Thyroid gland (tissue), 4 donors: ENCODE results near the gene MARK3. TPM values are rescaled to one million over a fixed set of nuclear protein-coding genes. Genes with fewer than 3 reads are reported as not detected.

ENCODE experiments used
- DNase-seq, 2 donors: peaks; one replicate each; pipeline ENCODE4 v3.0.0-alpha.2; 2019
- H3K27ac ChIP-seq, 3 donors: fragments of 200-600 bp; sonication (generic); 1 replicate in 2 of 3; 2 replicates in 1 of 3; pipeline ENCODE4 v1.5.1; 2016 to 2019; ENCODE audit warnings: mild to moderate bottlenecking in 1 of 3, moderate library complexity in 1 of 3
- H3K27me3 ChIP-seq: fragments of 200-600 bp; sonication (generic); one replicate; pipeline ENCODE4 v1.5.1; 2019
- H3K36me3 ChIP-seq, 2 donors: fragments of 200-600 bp; sonication (generic); one replicate each; pipeline ENCODE4 v1.5.1; 2016 to 2019
- H3K4me1 ChIP-seq, 2 donors: fragments of 200-600 bp; sonication (generic); one replicate each; pipeline ENCODE4 v1.5.1; 2017 to 2019
- H3K4me3 ChIP-seq, 3 donors: fragments of 200-600 bp; sonication (generic); replicated peaks in 1 of 3; 1 replicate in 2 of 3; 2 replicates in 1 of 3; pipeline ENCODE4 v1.5.1; 2016; ENCODE audit warnings: mild to moderate bottlenecking in 1 of 3
- H3K9me3 ChIP-seq: fragments of 200-600 bp; sonication (generic); one replicate; pipeline ENCODE4 v1.5.1; 2017
- POLR2A ChIP-seq, 2 donors: fragments of 450-650 bp; IDR thresholded peaks; one replicate each; pipeline ENCODE4 v1.6.1; 2017; ENCODE audit warnings: antibody characterized with exemption in 2 of 2, mild to moderate bottlenecking in 2 of 2, moderate library complexity in 1 of 2
- WGBS, 2 donors: methylation state at CpG; one replicate each; pipeline ENCODE4 v1.1.5; 2017; 5-methylcytosine and 5-hydroxymethylcytosine counted together
- intact Hi-C: fragments of 100-400 bp; cut with DNase I; formaldehyde crosslinking; loops from one replicate; pipeline ENCODE4 v1.15.1; 2023
- total RNA-seq, 4 donors: library from RNA; depleted of rRNA; stranded (reverse); fragments of >200 nt; gene quantifications; one replicate each; pipeline ENCODE4 v1.2.3, GENCODE V29; 2016
- TF ChIP-seq, protein P1 (sequence below), 6 experiments: fragments of 200-600 bp in 3 of 6; fragments of 450-650 bp in 3 of 6; sonication (generic) in 3 of 6; IDR thresholded peaks; one replicate each; pipeline ENCODE4 v1.5.1; 2016 to 2019; ENCODE audit warnings: antibody characterized with exemption in 6 of 6, mild to moderate bottlenecking in 2 of 6, inconsistent platforms in 1 of 6, moderate library complexity in 1 of 6

MARK3 gene
- total RNA-seq, 4 donors from 2014 or later = 105 to 164 (median 114) TPM

DNA sequence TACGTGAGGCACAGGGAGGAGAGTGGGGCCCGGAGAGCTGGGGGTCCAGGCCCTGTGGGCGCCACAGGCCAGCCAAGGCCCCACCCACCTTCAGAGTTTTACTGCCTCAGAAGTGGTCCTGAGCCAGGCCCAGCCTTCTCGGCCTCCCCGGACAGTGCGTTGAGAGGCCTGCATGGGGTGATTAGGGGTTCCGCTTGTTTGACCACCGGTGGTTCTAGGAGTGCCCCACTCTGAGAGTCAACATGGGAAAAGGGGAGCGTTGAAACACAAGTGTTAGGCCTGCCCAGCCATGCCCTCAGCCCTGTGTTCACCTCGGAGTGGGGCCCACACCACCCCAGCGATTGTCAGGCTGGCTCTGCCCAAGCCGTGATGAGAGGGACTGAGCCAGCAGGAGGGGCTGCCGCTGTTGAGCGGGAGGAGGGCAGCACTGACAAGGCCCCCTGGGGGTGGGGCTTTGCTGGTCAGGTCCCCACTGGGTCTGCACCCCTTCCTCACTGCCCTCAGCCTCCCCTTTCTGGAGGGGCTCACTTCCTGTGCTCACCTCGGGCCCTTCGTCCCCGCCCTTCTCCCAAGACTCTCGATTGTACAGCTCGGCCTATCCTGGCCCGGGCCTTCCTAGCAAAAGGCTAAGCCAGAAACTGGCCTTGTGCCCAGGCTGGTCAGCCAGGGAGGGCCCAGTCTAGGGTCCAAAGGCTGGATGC, 132.7 kb downstream of the MARK3 start:
- Histone ChIP-seq H3K27me3 (no peaks in the 10 kb centered on the region), H3K27ac (peak overlapping the region; percentile 70 to 98 (median 94)), H3K4me3 (no peak overlapping the region), H3K4me1 (peaks cover 76 to 79% of the 10 kb centered on the region in 2 donors), H3K36me3 (no peaks in the 10 kb centered on the region), H3K9me3 (no peaks in the 10 kb centered on the region)
- DNase-seq = peak; percentile 82 to 88
- intact Hi-C loops = loop anchor here (2.0 kb wide), 1 partner anchor 29 kb away; no protein-coding TSS in a partner anchor
- TF ChIP-seq, protein P1, sequence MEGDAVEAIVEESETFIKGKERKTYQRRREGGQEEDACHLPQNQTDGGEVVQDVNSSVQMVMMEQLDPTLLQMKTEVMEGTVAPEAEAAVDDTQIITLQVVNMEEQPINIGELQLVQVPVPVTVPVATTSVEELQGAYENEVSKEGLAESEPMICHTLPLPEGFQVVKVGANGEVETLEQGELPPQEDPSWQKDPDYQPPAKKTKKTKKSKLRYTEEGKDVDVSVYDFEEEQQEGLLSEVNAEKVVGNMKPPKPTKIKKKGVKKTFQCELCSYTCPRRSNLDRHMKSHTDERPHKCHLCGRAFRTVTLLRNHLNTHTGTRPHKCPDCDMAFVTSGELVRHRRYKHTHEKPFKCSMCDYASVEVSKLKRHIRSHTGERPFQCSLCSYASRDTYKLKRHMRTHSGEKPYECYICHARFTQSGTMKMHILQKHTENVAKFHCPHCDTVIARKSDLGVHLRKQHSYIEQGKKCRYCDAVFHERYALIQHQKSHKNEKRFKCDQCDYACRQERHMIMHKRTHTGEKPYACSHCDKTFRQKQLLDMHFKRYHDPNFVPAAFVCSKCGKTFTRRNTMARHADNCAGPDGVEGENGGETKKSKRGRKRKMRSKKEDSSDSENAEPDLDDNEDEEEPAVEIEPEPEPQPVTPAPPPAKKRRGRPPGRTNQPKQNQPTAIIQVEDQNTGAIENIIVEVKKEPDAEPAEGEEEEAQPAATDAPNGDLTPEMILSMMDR (IDR thresholded peaks at IDR 0.05) = no peak
- no peak for TF ChIP-seq POLR2A (IDR thresholded peaks at IDR 0.05)
- 27 to 28% methylated on average over 10 to 15 of the region's 20 CpGs for WGBS, 2 donors

GRCh38 chr14:103518422-103519042, 133.3 kb downstream of the MARK3 start:
- 57 to 59% methylated on average over 5 to 7 of the region's 9 CpGs for WGBS, 2 donors
- peak; percentile 60 to 74 for DNase-seq

GRCh38 chr14:103519043-103519836, 134.0 kb downstream of the MARK3 start:
- 20 to 22% methylated on average over 10 to 12 of the region's 13 CpGs for WGBS, 2 donors
- peaks cover 67 to 71% of the 10 kb centered on the region in 2 donors for H3K4me1 ChIP-seq
- DNase-seq = peak; percentile 75 to 82

More at GRCh38 chr14:103518422-103519042, 133.3 kb downstream of the MARK3 start:
- H3K27ac ChIP-seq = peak overlapping the region; percentile 70 to 98 (median 94)
- no peaks in the 10 kb centered on the region for H3K36me3 ChIP-seq
- peaks cover 74 to 78% of the 10 kb centered on the region in 2 donors for H3K4me1 ChIP-seq
- H3K27me3 ChIP-seq = no peaks in the 10 kb centered on the region
- H3K9me3 ChIP-seq = no peaks in the 10 kb centered on the region
- TF ChIP-seq, protein P1 (IDR thresholded peaks at IDR 0.05) = peak; percentile 69 to 86 (median 76)
- no peak for TF ChIP-seq POLR2A (IDR thresholded peaks at IDR 0.05)
- no peak overlapping the region for H3K4me3 ChIP-seq
- intact Hi-C loops = loop anchor here (2.0 kb wide), 1 partner anchor 28 kb away; no protein-coding TSS in a partner anchor

GRCh38 chr14:103519837-103520212, 134.6 kb downstream of the MARK3 start:
- no peak overlapping the region for H3K4me3 ChIP-seq
- peak overlapping the region; percentile 70 to 98 (median 94) for H3K27ac ChIP-seq
- DNase-seq = peak; percentile 95
- no peaks in the 10 kb centered on the region for H3K9me3 ChIP-seq
- intact Hi-C loops = loop anchor here (2.0 kb wide), 1 partner anchor 27 kb away; no protein-coding TSS in a partner anchor
- H3K27me3 ChIP-seq = no peaks in the 10 kb centered on the region
- TF ChIP-seq POLR2A (IDR thresholded peaks at IDR 0.05) = peak in 1 of 2 donors; percentile 68
- TF ChIP-seq, protein P1 (IDR thresholded peaks at IDR 0.05) = no peak
- 20 to 24% methylated on average over 14 to 17 of the region's 22 CpGs for WGBS, 2 donors
- H3K4me1 ChIP-seq = peaks cover 63 to 67% of the 10 kb centered on the region in 2 donors
- no peaks in the 10 kb centered on the region for H3K36me3 ChIP-seq

More at GRCh38 chr14:103519043-103519836, 134.0 kb downstream of the MARK3 start:
- no peaks in the 10 kb centered on the region for H3K36me3 ChIP-seq
- H3K27ac ChIP-seq = peak overlapping the region; percentile 70 to 98 (median 94)
- TF ChIP-seq, protein P1 (IDR thresholded peaks at IDR 0.05) = no peak
- no peak for TF ChIP-seq POLR2A (IDR thresholded peaks at IDR 0.05)
- H3K9me3 ChIP-seq = no peaks in the 10 kb centered on the region
- no peak overlapping the region for H3K4me3 ChIP-seq
- intact Hi-C loops = loop anchor here (2.0 kb wide), 1 partner anchor 28 kb away; no protein-coding TSS in a partner anchor
- no peaks in the 10 kb centered on the region for H3K27me3 ChIP-seq
